ENCODE measurements around the gene ATMIN. TPM values are rescaled to one million over a fixed set of nuclear protein-coding genes. Genes with fewer than 3 reads are reported as not detected.
A peak's percentile ranks its signal among the peaks of the same experiment; 100 is the strongest.

The ATMIN gene
- total and polyA plus RNA-seq, 2 of the 13 experiments (the other 11 are each of a cell fraction or from before 2014, with no cell fraction given), result 34.6 to 60.4 TPM

DNA sequence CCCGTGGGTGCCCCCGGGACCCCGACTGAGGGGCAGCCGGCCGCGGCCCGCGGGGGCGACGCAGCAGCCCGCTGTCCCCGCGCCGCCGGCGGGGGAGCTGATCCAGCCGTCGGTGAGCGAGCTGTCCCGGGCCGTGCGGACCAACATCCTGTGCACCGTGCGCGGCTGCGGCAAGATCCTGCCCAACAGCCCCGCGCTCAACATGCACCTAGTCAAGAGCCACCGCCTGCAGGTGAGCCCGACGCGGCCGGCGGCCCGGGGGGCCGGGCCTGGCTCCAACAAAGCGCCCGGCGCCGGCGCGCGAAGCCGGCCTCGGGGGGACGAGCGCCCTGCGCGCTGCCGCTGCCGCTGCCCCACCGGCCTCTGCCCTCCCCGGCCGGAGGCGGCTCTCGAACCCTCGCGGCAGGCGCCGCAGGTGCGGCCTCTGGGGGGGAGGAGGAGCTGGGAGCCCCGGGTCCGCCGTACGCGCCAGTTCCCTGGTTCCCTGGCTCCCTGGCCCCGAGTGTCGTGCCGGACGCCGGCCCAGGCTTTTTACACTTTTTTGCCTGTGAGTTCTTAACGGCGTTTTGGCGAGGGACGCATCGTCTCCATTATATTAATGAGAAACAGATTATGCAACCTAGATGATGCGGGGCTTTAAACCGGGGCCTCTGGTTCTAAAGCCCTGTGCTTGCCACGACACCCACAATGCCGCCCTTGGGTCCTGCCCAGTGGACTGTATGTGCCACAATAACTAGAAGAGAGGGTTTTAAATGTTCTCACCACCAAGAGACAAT is 521 bp downstream of the ATMIN start:
- peak; percentile 11 for DNase-seq (ENCODE audit: low spot score)
- in situ Hi-C loops (cut with HindIII; ENCODE audit: extremely low pct_ligation_motif_present, low pct_unique_long_range_greater_than_20kb), result loop anchor here (25.0 kb wide), 1 partner anchor 701 kb away; no protein-coding TSS in a partner anchor
- TF ChIP-seq, protein P1, sequence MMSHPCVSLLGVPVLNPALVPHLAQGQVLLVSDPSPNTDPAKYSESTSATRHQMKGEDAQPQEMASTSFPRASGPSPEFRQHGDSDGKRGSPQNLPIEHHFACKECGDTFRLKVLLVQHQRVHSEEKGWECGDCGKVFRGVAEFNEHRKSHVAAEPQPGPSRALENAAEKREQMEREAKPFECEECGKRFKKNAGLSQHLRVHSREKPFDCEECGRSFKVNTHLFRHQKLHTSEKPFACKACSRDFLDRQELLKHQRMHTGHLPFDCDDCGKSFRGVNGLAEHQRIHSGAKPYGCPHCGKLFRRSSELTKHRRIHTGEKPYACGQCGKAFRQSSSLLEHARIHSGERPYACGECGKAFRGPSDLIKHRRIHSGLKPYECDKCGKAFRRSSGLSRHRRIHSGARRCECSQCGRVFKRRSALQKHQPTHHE (CRISPR knock-in tag; IDR thresholded peaks at IDR 0.05; ENCODE audit: borderline replicate concordance), result no peak
- TF ChIP-seq ZNF792 (CRISPR knock-in tag; IDR thresholded peaks at IDR 0.05) (no peak), ZNF564 (CRISPR knock-in tag; IDR thresholded peaks at IDR 0.05) (0 out of 2 replicates have a peak, but pooled peaks have one; percentile 56), ZFX (CRISPR knock-in tag; IDR thresholded peaks at IDR 0.05; ENCODE audit: low read depth) (peak; percentile 51), ZNF546 (CRISPR knock-in tag; conservative IDR thresholded peaks at IDR 0.05) (peak; percentile 64; the same call in 1 of the 2 replicates), KDM5B (CRISPR knock-in tag; IDR thresholded peaks at IDR 0.05; ENCODE audit: borderline replicate concordance) (0 out of 2 replicates have a peak, but pooled peaks have one; percentile 15), TMF1 (CRISPR knock-in tag; IDR thresholded peaks at IDR 0.05; ENCODE audit: low read depth) (peak; percentile 67; the same call in 1 of the 2 replicates), ZNF558 (CRISPR knock-in tag; IDR thresholded peaks at IDR 0.05; ENCODE audit: borderline replicate concordance) (0 out of 2 replicates have a peak, but pooled peaks have one; percentile 47), YEATS4 (CRISPR knock-in tag; IDR thresholded peaks at IDR 0.05; ENCODE audit: borderline replicate concordance) (peak; percentile 60; the same call in 1 of the 2 replicates), ZFP90 (CRISPR knock-in tag; IDR thresholded peaks at IDR 0.05; ENCODE audit: borderline replicate concordance) (peak; percentile 41; the same call in 1 of the 2 replicates), SIX4 (CRISPR knock-in tag; IDR thresholded peaks at IDR 0.05) (no peak), SAP130 (CRISPR knock-in tag; IDR thresholded peaks at IDR 0.05; ENCODE audit: low read depth) (peak; percentile 18; the same call in 1 of the 2 replicates), ZFY (CRISPR knock-in tag; IDR thresholded peaks at IDR 0.05) (peak; percentile 86), AGO2 (optimal IDR thresholded peaks at IDR 0.05; ENCODE audit: low read depth, low read length) (peak; percentile 36)
- TF ChIP-seq, protein P2, sequence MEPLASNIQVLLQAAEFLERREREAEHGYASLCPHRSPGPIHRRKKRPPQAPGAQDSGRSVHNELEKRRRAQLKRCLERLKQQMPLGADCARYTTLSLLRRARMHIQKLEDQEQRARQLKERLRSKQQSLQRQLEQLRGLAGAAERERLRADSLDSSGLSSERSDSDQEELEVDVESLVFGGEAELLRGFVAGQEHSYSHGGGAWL (CRISPR knock-in tag; IDR thresholded peaks at IDR 0.05), result peak; percentile 55; the same call in 1 of the 2 replicates
- TF ChIP-seq, protein P3, sequence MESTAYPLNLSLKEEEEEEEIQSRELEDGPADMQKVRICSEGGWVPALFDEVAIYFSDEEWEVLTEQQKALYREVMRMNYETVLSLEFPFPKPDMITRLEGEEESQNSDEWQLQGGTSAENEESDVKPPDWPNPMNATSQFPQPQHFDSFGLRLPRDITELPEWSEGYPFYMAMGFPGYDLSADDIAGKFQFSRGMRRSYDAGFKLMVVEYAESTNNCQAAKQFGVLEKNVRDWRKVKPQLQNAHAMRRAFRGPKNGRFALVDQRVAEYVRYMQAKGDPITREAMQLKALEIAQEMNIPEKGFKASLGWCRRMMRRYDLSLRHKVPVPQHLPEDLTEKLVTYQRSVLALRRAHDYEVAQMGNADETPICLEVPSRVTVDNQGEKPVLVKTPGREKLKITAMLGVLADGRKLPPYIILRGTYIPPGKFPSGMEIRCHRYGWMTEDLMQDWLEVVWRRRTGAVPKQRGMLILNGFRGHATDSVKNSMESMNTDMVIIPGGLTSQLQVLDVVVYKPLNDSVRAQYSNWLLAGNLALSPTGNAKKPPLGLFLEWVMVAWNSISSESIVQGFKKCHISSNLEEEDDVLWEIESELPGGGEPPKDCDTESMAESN (CRISPR knock-in tag; conservative IDR thresholded peaks at IDR 0.05), result peak; percentile 51; the same call in 1 of the 2 replicates
- TF ChIP-seq, protein P4, sequence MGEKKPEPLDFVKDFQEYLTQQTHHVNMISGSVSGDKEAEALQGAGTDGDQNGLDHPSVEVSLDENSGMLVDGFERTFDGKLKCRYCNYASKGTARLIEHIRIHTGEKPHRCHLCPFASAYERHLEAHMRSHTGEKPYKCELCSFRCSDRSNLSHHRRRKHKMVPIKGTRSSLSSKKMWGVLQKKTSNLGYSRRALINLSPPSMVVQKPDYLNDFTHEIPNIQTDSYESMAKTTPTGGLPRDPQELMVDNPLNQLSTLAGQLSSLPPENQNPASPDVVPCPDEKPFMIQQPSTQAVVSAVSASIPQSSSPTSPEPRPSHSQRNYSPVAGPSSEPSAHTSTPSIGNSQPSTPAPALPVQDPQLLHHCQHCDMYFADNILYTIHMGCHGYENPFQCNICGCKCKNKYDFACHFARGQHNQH (CRISPR knock-in tag; IDR thresholded peaks at IDR 0.05), result no peak
- TF ChIP-seq, protein P5, sequence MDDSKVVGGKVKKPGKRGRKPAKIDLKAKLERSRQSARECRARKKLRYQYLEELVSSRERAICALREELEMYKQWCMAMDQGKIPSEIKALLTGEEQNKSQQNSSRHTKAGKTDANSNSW (CRISPR knock-in tag; IDR thresholded peaks at IDR 0.05; ENCODE audit: borderline replicate concordance), result peak; percentile 50; the same call in 1 of the 2 replicates

More for the DNA sequence above, 521 bp downstream of the ATMIN start:
- intact Hi-C loops (cut with micrococcal nuclease; ENCODE audit: unreplicated experiment), result loop anchor here (1.0 to 10.0 kb wide), 6 partner anchors 32 to 701 kb away; partner anchors contain the start of genes C16orf46 and GCSH
- Histone ChIP-seq H3K4me3 (replicated peaks in 1 of 3; ENCODE audit: insufficient read depth in 1 of 3, low read depth in 2 of 3, low read length in 3 of 3) (peak overlapping the region; percentile 87 to 93 (median 87)), H2AFZ (ENCODE audit: low read length) (no peak overlapping the region), H4K20me1 (ENCODE audit: insufficient read depth, low read length) (peaks cover 2% of the 10 kb centered on the region; the same call in 1 of the 2 replicates), H3K27ac (ENCODE audit: extremely low read length, insufficient read depth, low read length) (peak overlapping the region; percentile 60), H3K4me2 (ENCODE audit: low read depth, low read length) (peak overlapping the region; percentile 85), H3K79me2 (ENCODE audit: insufficient read depth, low read length) (peaks cover 35% of the 10 kb centered on the region), H3K27me3 (ENCODE audit: control insufficient read depth in 1 of 2, insufficient read depth in 2 of 2, low read length in 2 of 2) (no peaks in the 10 kb centered on the region; a peak in 1 of 5 replicates), H3K9ac (ENCODE audit: insufficient read depth, low read depth, low read length) (peak overlapping the region; percentile 87), H3K9me3 (ENCODE audit: low read length) (no peaks in the 10 kb centered on the region; the same call in 1 of the 2 replicates), H3K4me1 (ENCODE audit: insufficient read depth, low read length) (peaks cover 22% of the 10 kb centered on the region), H3K36me3 (replicated peaks in 1 of 2; ENCODE audit: control insufficient read depth in 1 of 2, insufficient read depth in 2 of 2, low read length in 2 of 2) (peaks cover 2 to 11% of the 10 kb centered on the region in 2 experiments; a peak in 3 of 5 replicates)
- WGBS (ENCODE audit: low lambda C conversion rate), result 0% methylated on average over 20 of the region's 80 CpGs
- ChIA-PET CTCF (ENCODE audit: low intra/inter-chr PET ratio, low total read pairs) (interaction anchor here (1.3 to 3.7 kb wide), 7 partner anchors 30 to 702 kb away, joined by 5 to 26 read pairs (median 12); partner anchors contain the start of genes C16orf46, CENPN and CMC2), POLR2A (interaction anchor here (0.6 to 2.2 kb wide), 5 partner anchors 10 to 145 kb away, joined by 3 to 21 read pairs (median 4); partner anchors contain the start of gene C16orf46)
- no peak for FAIRE-seq
- no TSS peak for BruUV-seq (replicated peaks)
- ATAC-seq, result peak; percentile 48
